ENCODE measurements around the gene DOCK3.
"Not testable (repeated sequence)": the region's sequence is repeated elsewhere in the genome, so short reads cannot be mapped to it uniquely, and the experiment has no call there.

The DOCK3 gene

DNA sequence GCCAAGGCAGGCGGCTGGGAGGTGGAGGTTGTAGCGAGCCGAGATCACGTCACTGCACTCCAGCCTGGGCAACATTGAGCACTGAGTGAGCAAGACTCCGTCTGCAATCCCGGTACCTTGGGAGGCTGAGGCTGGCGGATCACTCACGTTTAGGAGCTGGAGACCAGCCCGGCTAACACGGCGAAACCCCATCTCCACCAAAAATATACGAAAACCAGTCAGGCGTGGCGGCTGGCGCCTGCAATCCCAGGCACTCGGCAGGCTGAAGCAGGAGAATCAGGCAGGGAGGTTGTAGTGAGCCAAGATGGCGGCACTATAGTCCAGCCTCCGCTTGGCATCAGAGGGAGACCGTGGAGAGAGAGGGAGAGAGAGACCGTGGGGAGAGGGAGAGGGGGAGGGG is 129.6 kb downstream of the DOCK3 start:
- DNase-seq (ENCODE audit: low read depth in 2 of 2), result not testable (repeated sequence)

DNA sequence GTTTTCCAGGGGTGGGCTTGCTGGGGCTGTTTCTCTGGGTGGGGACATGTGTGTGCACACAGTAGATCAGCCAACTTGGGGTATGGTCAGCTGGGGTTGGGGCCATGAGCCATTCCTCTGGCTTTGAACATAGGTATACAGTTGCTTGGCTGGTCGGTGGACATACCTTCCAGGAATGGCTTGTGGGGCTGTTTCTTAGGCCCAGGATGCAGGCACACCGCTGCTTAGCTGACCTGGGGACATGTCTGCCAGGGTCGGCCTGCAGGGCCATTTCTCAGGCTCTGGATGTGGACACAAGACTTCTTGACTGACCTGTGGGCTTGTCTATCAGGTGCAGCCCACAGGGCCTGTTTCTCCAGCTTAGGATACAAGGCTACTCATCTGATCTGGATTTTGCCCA is 130.6 kb downstream of the DOCK3 start:
- DNase-seq (ENCODE audit: low read depth in 2 of 2), result no peak

DNA sequence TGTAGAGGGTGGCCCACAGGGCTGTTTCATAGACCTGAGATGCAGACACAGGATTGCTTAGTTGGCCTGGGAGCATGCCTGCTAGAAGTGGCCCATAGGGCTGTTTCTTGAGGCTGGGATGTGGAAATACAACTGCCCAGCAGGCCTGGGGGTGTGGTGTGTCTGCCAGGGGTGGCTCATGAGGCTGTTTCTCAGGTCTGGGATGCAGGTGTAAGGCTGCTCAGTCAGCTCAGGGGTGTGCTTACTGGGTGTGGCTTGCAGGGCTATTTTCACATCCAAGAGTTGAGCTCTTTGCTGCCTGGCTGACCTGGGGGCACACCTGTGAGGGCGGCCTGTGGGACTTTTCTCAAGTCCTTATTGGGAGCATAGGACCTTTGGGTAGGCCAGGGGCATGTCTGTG is 131.3 kb downstream of the DOCK3 start:
- DNase-seq (ENCODE audit: low read depth in 2 of 2), result no peak

DNA sequence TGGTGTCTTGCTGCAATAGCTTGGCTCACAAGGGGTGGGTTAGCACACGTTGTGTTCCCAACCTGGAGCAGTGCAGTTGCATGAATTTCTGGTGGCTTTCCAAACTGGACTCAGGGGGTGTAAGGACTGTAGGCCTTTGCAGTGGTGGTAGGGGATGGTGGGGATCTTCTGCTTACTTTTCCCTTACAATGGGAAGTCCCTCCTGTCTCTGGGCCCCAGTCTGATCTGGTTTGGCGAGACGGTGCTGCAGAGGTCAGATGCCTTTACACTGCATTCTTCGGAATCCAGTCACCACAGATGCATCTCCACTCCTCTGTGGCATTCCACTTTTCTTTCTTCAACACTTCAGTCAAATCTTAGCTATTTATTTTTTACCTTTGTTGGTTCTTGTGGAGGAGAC is 132.1 kb downstream of the DOCK3 start:
- DNase-seq (ENCODE audit: low read depth in 2 of 2), result no peak

DNA sequence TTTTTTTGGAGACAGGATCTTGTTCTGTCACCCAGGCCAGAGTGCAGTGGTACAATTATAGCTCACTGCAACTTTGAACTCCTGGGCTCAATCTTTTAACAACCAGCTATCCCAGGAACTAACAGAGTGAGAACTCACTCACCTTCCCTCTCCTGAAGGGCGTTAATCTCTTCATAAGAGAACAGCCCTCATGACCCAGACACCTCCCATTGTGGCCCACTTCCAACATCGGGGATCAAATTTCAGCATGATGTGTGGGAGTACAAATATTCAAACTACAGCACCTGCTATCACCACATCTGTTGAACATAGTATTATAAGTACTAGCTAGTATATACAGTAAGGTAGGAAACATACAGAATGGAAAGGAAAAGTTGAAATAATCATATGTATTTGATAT is 132.5 kb downstream of the DOCK3 start:
- no peak for DNase-seq (ENCODE audit: low read depth in 2 of 2)

DNA sequence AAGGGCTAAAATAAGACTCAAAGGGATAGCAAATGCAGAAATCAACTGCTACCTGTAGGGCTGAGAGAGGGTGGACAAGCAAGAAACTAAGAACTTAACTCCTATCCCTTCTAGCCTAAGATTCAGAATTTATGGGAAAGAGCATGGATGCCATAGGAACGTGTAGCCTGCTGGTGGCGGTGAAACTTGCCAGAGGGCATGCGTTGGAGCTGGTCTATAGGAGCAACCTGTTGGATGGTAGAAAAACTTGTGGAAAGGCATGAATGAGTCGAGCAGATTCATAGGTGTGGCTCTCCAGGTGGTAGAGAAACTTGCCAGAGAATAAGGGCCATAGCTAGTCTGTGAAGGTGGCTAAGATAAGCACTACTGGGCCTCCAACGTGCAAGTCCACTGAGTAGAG is 137.2 kb downstream of the DOCK3 start:
- DNase-seq (ENCODE audit: low read depth in 2 of 2), result no peak

DNA sequence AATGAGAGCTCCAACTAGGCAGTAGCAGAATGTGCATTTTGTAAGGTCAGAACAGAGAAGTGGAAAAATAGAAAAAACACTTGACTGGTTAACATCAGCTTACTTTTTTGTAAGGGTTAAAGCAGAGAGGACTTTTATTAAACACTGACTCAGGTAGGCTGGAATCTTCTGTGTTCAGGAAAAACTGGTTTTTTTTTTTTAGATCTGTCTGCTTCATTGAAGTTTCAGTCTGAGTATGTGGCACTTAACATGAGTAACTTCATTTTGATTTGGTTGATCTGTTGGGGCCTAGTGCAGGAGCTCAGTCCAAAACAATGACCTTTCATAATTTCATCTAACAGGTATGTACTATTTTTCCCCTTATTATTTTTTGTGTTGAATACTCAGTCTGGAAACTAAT is 141.1 kb downstream of the DOCK3 start:
- no peak for DNase-seq (ENCODE audit: low read depth in 2 of 2)

DNA sequence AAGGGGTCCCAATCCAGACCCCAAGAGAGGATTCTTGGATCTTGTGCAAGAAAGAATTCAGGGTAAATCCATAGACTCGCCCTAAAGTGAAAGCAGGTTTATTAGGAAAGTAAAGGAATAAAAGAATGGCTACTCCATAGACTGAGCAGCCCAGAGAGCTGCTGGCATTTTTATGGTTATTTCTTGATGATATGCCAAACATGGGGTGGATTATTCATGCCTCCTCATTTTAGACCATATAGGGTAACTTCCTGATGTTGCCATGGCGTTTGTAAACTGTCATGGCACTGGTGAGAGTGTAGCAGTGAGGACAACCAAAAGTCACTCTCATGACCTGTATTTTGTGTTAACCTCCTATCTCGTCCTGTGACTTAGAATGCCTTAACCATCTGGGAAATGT is 142.2 kb downstream of the DOCK3 start:
- no peak for DNase-seq (ENCODE audit: low read depth in 2 of 2)

DNA sequence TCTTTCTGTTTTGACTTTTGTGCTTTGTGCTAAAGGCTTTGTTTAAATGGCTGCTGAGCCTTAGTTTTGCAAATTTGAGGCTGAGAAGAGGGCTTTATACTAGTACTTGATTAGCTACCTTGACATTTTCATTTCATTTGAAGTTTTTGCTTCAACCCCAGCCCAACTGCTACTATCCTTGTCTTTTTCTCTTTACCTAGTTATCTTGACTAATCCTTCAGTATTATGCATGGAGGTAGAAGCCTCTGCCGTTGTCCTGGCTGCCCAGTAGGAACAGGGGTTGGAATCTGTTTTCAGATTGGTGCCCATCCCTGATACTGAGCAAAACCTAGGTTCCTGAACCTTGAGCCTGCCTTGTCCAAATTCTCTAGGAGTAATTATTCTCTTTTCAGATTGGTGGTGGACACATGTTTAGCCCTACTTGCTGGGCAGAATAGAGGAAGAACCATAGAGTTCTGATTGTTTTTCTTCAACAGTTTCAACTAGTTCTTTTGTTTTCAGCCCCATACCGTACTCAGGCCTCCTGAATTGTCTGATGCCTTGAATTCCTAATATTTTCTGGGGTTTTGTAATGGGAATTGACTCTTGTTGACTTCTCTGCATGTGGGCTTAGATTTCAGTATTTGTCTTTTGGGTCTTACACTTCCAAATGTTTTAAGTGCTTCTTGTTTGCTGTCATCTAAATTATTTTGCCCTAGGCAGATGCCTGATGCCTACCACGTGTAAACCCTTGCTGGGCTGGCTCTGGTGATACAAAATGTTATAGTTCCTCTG is 143.2 kb downstream of the DOCK3 start:
- no peak for DNase-seq (ENCODE audit: low read depth in 2 of 2)

DNA sequence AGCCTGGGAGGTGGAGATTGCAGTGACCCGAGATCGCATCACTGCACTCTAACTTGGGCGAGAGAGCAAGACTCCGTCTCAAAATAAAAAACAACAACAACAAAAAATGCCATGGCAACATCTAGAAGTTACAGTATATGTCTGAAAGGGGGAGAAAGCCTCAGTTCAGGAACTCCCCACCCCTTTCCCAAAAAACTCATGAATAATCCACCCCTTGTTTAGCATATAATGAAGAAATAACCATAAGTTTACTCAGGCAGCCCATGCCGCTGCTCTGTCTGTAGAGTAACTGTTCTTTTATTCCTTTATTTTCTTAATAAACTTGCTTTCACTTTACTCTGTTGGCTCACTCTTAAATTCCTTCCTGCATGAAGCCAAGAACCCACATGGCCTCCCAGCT is 145.2 kb downstream of the DOCK3 start:
- DNase-seq (ENCODE audit: low read depth in 2 of 2), result no peak

DNA sequence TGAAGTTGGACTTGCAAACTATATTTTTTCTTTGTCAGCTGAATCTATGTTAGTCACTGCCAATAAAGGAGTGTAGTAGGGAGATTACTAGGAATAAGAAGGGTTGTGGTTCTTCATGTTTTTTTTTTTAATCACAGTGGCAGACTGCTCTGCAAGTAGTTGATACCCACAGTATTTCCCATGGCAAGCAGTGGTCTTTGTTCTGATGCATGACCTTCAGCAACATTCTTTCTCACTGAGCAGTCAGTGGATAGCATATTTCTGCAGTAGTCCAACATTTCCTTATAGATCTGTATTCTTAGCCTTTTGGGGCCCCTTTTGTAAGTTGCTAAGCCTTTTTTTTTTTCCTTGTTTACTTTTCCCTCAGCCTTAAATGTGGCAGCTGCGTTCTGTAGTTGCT is 151.1 kb downstream of the DOCK3 start:
- DNase-seq (ENCODE audit: low read depth in 2 of 2), result no peak

DNA sequence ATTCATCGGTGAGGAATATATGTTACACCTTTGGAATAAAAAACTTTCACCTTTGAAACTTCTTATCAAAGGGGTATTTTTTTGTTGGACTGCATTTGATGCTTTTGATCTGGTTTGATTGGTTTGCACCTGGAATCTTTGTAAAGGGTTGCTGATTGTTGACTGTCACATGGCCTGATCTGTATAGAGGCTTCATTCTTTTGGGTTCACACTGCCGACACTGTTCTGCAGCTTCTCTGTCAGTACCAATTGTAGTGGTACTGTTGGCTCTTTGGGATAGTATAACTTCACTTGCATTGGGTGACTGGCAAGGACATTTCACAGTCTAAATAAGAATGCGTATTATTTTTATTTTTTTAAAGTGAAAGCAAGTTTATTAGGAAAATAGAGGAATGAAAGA is 155.7 kb downstream of the DOCK3 start:
- no peak for DNase-seq (ENCODE audit: low read depth in 2 of 2)

DNA sequence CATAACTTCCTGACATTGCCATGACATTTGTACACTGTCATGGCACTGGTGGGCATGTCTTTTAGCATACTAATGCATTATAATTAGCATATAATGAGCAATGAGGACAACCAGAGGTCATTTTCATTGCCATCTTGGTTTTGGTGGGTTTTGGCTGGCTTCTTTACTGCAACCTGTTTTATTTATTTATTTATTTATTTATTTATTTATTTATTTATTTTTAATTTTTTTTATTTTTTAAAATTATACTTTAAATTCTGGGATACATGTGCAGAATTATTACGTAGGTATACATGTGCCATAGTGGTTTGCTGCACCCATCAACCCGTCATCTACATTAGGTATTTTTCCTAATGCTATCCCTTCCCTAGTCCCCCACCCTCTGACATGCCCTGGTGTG is 156.3 kb downstream of the DOCK3 start:
- not testable (repeated sequence) for DNase-seq (ENCODE audit: low read depth in 2 of 2)

DNA sequence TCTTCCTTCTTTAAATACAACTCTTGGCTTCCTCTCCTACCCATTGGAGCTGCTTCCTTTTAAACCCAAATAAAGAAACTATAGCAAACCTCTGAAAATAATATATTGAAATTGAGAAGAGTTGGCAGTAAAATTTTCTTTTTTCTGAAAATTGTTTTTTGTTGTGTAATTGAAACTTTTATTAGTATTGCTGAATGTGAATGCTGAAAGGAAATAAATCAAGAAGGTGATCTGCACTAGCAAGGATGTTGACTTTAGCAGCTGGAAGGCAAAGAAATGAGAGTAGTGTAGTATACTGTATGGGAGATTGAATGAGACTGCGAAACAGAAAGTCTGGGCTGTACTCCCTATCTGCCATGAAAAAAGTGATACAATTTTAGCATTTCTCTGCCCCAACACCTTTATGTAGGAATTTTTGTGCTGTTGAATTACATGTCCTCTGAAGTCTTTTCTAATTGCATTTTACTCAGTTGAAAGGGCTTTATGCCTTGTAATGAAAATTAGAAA is 166.3 kb downstream of the DOCK3 start:
- no peak for DNase-seq (ENCODE audit: low read depth in 2 of 2)

DNA sequence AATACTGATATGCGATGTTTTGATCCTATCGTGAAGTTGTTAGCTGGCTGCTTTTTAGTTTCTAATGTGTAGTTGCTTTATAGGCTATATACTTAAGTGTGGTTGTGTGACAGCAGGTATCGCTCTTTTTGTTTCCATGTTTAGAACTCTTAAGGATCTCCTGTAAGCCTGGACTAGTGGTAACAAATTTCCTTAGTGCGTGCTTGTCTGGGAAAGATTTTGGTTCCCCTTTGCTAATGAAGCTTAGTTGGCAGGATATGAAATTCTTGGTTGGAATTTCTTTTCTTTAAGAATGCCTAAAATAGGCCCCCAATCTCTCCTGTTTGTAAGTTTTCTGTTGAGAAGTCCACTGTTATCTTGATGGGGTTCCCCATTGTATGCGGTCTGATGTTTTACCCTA is 173.6 kb downstream of the DOCK3 start:
- no peak for DNase-seq (ENCODE audit: low read depth in 2 of 2)

DNA sequence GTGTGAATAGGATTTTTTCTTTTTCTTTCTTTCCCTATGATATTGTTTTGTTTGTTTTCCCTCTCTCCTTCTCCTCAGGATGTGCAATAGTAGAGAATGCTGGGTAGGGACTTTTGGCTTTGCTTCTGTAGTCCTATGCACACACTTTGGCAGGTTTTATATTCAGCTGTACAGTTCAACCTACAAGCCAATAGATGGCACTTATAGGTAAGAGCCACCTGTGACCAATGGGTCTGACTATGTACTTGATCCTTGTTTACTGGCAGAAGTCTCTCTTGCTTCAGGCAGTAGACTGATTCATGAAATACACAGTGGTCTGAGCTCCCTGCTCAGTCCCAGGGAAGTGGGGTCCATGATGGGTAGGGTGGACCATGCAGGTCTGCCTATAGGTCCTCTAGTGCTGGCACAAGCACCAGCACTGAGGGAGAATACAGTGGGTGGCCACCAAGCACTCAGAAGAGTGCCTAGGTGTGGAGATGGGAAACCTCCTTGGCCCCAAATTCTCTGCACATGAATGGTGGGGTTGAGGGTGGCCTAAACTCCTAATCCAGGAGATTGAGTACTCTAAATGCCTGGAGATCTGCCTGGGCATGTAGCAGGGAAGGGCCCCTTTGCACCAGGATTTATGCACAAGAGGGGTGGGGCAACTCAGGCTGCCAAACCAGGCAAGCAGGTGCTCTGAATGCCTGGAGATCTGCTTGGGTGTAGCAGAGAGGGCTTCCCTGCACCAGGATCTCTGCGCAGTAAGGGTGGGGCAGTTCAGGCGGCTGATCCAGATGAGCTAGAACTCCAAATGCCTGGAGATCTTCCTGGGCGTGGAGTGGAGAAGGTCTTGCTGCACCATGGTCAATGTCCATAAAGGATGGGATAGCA is 176.1 kb downstream of the DOCK3 start:
- no peak for DNase-seq (ENCODE audit: low read depth in 2 of 2)

DNA sequence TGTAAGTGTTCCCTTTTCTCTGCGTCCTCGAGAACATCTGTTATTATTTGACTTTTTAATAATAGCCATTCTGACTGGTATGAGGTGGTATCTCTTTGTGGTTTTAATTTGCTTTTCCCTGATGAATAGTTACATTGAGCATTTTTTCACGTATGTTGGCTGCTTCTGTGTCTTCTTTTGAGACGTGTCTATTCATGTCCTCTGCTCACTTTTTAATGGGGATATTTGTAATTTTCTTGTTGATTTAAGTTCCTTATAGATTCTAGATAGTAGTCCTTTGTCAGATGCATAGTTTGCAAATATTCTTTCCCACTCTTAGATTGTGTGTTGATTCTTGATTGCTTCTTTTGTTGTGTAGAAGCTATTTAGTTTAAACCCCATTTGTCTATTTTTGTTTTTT is 179.2 kb downstream of the DOCK3 start:
- no peak for DNase-seq (ENCODE audit: low read depth in 2 of 2)

DNA sequence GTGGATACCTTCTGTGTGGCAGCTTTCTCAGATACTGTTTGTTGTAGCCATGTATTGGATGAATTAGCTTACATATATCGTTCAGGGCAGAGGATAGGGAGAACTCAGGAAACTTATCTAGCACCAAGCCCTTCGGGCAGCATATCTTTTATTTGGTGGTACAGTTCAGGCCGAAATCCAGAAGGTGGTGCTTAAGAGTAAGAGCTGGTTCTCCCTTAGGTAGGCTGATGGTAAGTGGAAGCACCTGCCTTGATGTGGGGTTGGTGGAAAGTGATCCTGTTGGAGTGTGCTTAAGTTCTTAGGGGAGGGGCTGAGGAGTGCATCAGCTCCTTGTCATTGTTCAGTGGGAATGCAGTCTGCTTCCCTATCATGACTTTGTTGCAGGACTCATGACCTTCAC is 187.5 kb downstream of the DOCK3 start:
- no peak for DNase-seq (ENCODE audit: low read depth in 2 of 2)

DNA sequence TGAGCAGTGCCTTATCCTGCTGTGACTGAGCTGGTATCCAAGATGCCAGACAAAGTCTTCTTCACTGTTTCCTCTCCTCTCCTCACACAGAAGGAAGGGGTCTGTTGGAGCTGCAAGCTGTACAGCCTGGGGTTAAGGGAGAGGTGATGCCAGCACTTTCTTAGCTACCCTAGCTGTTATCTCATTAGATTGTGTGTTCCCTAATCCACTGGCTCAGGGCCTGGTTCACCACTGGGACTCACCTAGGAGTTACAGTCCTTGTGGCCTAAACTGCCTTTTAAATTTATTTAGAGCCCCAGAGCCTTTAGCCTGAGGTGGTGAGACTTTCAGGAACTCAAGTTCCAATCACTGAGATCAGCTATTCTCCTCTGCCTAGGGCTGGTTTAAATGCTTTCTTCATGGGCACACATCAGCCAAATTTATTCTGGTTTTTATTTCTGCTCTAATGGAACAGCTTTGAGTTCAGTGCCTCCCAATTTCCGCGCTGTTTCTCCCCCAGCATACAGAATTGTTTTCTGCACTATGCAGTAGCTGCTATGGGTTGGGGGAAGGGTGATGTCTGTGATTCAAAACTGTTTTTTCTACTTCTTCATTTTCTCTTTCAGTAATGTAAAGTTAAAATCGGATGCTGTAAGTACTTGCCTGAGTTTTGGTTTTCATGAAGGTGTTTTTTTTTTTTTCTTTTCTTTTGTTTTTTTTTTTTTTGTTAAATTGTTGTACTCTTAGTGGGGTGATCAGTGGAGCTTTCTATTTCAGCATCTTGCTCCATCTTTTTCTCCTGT is 198.8 kb downstream of the DOCK3 start:
- no peak for DNase-seq (ENCODE audit: low read depth in 2 of 2)

DNA sequence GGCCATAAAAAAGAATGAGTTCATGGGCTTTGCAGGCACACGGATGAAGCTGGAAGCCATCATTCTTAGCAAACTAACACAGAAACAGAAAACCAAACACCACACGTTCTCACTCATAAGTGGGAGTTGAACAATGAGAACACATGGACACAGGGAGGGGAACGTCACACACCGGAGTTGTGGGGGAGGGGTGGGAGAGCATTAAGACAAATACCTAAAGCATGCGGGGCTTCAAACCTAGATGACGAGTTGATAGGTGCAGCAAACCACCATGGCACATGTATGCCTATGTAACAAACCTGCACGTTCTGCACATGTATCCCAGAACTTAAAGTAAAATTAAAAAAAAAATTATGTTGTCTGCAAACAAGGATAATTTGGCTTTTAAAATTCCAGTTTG is 200.1 kb downstream of the DOCK3 start:
- not testable (repeated sequence) for DNase-seq (ENCODE audit: low read depth in 2 of 2)

DNA sequence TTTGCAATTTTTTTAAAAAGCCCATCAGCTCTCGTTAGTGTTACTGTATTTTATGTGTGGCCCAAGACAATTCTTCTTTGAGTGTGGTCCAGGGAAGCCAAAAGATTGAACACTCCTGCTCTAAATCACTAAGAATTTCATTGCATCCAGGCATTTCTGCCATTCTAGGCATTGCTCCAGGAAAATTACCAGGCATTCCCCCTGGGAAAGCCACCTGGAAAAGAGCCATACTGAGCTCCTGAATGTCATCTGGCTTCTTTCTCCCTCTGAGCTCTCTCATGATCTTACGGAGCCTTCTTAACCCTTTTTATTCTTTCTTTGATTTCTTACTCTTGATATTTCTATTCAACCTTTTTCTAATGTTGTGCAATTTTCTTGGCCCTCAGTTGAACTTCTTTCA is 202.2 kb downstream of the DOCK3 start:
- no peak for DNase-seq (ENCODE audit: low read depth in 2 of 2)

DNA sequence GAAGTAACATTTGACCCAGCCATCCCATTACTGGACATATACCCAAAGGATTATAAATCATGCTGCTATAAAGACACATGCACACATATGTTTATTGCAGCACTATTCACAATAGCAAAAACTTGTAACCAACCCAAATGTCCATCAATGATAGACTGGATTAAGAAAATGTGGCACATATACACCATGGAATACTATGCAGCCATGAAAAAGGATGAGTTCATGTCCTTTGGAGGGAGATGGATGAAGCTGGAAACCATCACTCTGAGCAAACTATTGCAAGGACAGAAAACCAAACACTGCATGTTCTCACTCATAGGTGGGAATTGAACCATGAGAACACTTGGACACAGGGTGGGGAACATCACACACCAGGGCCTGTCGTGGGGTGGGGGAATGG is 208.0 kb downstream of the DOCK3 start:
- not testable (repeated sequence) for DNase-seq (ENCODE audit: low read depth in 2 of 2)
